Testis (tissue), 3 donors: ENCODE measurements around the gene EPHA4. TPM values are rescaled to one million over a fixed set of nuclear protein-coding genes. Genes with fewer than 3 reads are reported as not detected.

Experiments
- DNase-seq: peaks from one replicate; pipeline ENCODE4 v3.0.0-alpha.2; 2019
- H3K27ac ChIP-seq, 2 donors: fragments of 200-600 bp; sonication (generic); one replicate each; pipeline ENCODE4 v1.5.1; 2019
- H3K27me3 ChIP-seq: fragments of 200-600 bp; sonication (generic); one replicate; pipeline ENCODE4 v1.5.1; 2019
- H3K36me3 ChIP-seq: fragments of 200-600 bp; sonication (generic); one replicate; pipeline ENCODE4 v1.5.1; 2017; ENCODE audit warnings: low read depth; ENCODE audit errors: missing control alignments
- H3K4me1 ChIP-seq: fragments of 200-600 bp; sonication (generic); one replicate; pipeline ENCODE4 v1.5.1; 2019
- H3K4me3 ChIP-seq, 2 donors: fragments of 200-600 bp; sonication (generic); one replicate each; pipeline ENCODE4 v1.5.1; 2017 to 2019
- H3K9me3 ChIP-seq: fragments of 200-600 bp; sonication (generic); one replicate; pipeline ENCODE4 v1.5.1; 2017
- CTCF ChIP-seq, 3 experiments: fragments of 450-650 bp in 2 of 3; fragments of 200-600 bp in 1 of 3; sonication (generic) in 1 of 3; IDR thresholded peaks; one replicate each; pipeline ENCODE4 v1.5.1; 2016 to 2019; ENCODE audit warnings: antibody characterized with exemption in 3 of 3, mild to moderate bottlenecking in 2 of 3, moderate library complexity in 1 of 3
- POLR2A ChIP-seq: fragments of 450-650 bp; IDR thresholded peaks from one replicate; pipeline ENCODE4 v1.6.1; 2017; ENCODE audit warnings: antibody characterized with exemption, mild to moderate bottlenecking, moderate library complexity
- WGBS, 2 donors: methylation state at CpG; one replicate each; pipeline ENCODE4 v1.1.5; 2018; 5-methylcytosine and 5-hydroxymethylcytosine counted together
- intact Hi-C: fragments of 100-400 bp; cut with DNase I; formaldehyde crosslinking; loops from one replicate; pipeline ENCODE4 v1.15.1; 2023; ENCODE audit warnings: low total_unique reads
- polyA plus RNA-seq: library from polyadenylated mRNA; stranded (reverse); fragments of 350-450 nt; fragmentation: Illumina TruSeq; extraction: RNeasy Lipid Tissue Mini Kit (QIAGEN cat#74804); gene quantifications from one replicate; pipeline ENCODE4 v1.2.3, GENCODE V29; 2014; ENCODE audit warnings: low read depth, low replicate concordance; ENCODE audit not compliant: insufficient read depth
- total RNA-seq, 2 donors: library from RNA; depleted of rRNA; stranded (reverse); fragments of >200 nt; gene quantifications; one replicate each; pipeline ENCODE4 v1.2.3, GENCODE V29; 2016

The EPHA4 gene
- total and polyA plus RNA-seq, 3 donors from 2014 or later = 47.4 to 139 (median 134) TPM

DNA sequence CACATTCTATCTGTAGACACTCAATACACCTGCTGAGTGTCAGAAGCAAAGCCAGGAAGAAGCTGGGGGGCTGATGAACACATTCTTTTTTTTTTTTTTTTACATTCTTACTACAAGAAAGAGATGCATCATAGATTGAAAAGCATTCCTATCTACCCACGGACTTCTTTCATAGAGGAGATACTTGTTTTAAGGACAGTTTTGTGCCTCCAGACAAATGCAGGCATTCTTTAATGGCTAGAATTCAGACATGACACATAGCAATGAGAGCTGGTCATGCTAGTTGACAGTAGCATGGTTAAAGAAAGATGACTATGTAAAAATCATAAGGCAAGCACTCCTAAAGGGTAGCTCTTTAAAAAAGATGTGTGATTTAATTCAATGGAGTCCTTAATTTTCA, 110.2 kb downstream of the EPHA4 start:
- no peaks in the 10 kb centered on the region for H3K27me3 ChIP-seq

DNA sequence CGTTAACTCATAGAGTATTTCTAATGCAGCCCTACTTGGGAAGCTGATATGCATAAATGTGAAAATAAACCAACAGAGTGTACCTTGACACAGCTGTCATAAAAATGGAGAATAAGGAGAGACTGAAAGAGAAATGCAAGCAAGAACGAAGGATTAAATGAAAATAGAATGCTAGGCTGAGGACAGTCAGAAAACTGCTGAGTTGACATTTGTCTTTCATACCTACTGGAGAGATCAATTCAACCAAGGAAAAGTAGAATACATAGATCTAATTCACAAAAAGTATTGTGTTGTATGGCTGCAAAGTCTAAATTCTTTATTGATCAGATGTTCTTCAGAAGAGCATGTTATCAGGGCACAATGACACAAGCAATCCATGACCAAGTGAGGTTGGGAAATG, 112.0 kb downstream of the EPHA4 start:
- intact Hi-C loops = no loop called here
- no peaks in the 10 kb centered on the region for H3K27me3 ChIP-seq

More for the DNA sequence above, 110.2 kb downstream of the EPHA4 start:
- H3K27ac ChIP-seq = no peak overlapping the region
- 85 to 95% methylated on average over 1 of the region's 1 CpG for WGBS, 2 donors
- H3K4me1 ChIP-seq = no peaks in the 10 kb centered on the region
- no peak for DNase-seq
- no peak overlapping the region for H3K4me3 ChIP-seq
- TF ChIP-seq CTCF (IDR thresholded peaks at IDR 0.05) (no peak), POLR2A (no peak)
- no peaks in the 10 kb centered on the region for H3K36me3 ChIP-seq
- H3K9me3 ChIP-seq = no peaks in the 10 kb centered on the region
- intact Hi-C loops = no loop called here

DNA sequence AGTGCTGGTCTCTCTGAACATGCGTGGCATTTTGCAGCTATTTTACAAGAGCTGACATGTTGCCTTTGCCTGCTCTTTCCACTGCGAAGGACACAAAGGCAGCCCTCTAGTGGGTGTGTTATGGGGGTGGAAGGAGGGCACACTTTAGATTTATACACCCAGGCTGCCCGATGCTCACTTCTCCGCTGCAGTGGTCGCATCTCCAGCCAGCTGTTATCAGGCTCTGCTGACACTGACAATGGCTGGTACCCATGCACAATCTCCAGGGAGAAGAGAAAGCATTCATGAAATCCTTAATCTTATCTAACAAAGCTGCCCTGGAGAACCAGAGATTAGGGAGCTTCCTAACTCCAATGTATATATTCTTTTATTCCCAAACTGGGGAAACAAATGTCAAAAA, 113.5 kb downstream of the EPHA4 start:
- Histone ChIP-seq H3K27ac (no peak overlapping the region), H3K27me3 (no peaks in the 10 kb centered on the region), H3K4me3 (no peak overlapping the region), H3K4me1 (no peaks in the 10 kb centered on the region), H3K36me3 (no peaks in the 10 kb centered on the region), H3K9me3 (no peaks in the 10 kb centered on the region)
- TF ChIP-seq POLR2A (no peak), CTCF (IDR thresholded peaks at IDR 0.05) (no peak)
- intact Hi-C loops = no loop called here
- DNase-seq = no peak
- 71 to 87% methylated on average over 5 of the region's 5 CpGs for WGBS, 2 donors

More for the DNA sequence above, 112.0 kb downstream of the EPHA4 start:
- WGBS, 2 donors = 90% methylated on average over 2 of the region's 2 CpGs
- H3K4me1 ChIP-seq = no peaks in the 10 kb centered on the region
- no peaks in the 10 kb centered on the region for H3K36me3 ChIP-seq
- TF ChIP-seq CTCF (IDR thresholded peaks at IDR 0.05) = no peak
- TF ChIP-seq POLR2A = no peak
- DNase-seq = no peak
- no peak overlapping the region for H3K27ac ChIP-seq
- H3K9me3 ChIP-seq = no peaks in the 10 kb centered on the region
- H3K4me3 ChIP-seq = no peak overlapping the region

DNA sequence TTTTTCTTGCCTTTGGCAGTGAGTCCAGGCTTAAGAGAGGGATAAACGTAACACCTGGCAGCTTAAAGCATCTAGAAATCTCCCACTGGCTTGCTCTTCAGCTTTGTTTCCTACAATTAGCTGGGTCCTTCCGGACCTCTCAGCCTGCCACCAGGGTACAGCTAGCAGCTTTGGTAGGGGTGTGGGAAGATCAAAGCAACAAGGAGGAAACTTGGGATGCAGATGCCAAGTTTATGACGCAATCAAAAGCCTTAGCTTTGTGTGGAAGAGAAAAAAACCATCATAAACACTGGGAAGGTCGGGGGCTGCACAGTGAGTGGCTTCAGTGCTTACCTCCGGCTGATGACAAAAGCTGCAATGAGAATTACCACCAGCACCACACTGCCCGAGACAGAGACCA, 116.9 kb downstream of the EPHA4 start:
- WGBS, 2 donors = 81 to 87% methylated on average over 6 of the region's 6 CpGs
- no peak for DNase-seq
- H3K4me1 ChIP-seq = no peaks in the 10 kb centered on the region
- H3K27ac ChIP-seq = no peak overlapping the region
- no peaks in the 10 kb centered on the region for H3K9me3 ChIP-seq
- TF ChIP-seq CTCF (IDR thresholded peaks at IDR 0.05) (no peak), POLR2A (no peak)
- H3K36me3 ChIP-seq = no peaks in the 10 kb centered on the region
- intact Hi-C loops = no loop called here
- H3K4me3 ChIP-seq = no peak overlapping the region
- H3K27me3 ChIP-seq = no peaks in the 10 kb centered on the region

DNA sequence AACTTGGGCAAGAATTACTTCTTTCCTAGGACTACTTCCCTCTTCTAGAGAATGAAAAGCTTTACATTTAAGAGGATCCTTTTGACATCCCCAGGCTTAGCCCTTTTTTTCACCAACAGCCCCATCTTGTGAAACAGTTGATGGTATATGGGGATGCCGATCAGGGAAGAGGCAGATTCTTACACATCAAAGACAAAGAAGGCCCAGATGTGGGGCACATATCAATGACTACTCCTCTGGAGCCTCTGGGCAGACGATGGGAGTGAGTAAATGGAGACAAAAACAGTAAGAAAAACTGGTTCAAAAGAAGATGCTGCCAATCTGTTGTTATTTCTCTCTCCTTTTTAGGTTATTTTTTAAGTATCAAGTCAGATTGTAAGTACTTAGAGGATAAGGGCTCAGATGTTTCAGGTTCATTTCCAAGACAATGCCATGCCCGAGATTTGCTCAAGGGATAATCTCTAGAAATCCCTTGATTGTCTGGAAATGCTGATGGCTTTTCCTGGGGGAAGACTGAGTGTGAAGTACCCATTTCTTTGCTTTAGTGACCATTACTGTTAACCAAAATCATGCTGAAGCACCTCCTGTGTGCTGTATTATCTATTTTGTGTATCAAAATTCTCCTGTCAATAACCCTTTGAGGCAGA, 117.5 kb downstream of the EPHA4 start:
- Histone ChIP-seq H3K27ac (no peak overlapping the region), H3K4me1 (no peaks in the 10 kb centered on the region), H3K36me3 (no peaks in the 10 kb centered on the region), H3K4me3 (no peak overlapping the region), H3K9me3 (no peaks in the 10 kb centered on the region), H3K27me3 (no peaks in the 10 kb centered on the region)
- TF ChIP-seq CTCF (IDR thresholded peaks at IDR 0.05) = no peak
- TF ChIP-seq POLR2A = no peak
- WGBS, 2 donors = 83 to 96% methylated on average over 3 of the region's 3 CpGs
- DNase-seq = no peak
- intact Hi-C loops = no loop called here
